Caco-2 (cell line): ENCODE data around the gene ABCB11. TPM values are rescaled to one million over a fixed set of nuclear protein-coding genes. Genes with fewer than 3 reads are reported as not detected.

Experiments used
- BruUV-seq: library from RNA; stranded (reverse); fragments of 400-500 nt; replicated peaks from 2 replicates; lab custom pipeline; 2021; lab: Mats Ljungman, UMichigan
- CTCF ChIA-PET: fragments of 300-600 bp; sonication (Branson Sonifier 250); formaldehyde crosslinking; loops from one replicate; lab custom pipeline; 2022; ENCODE audit warnings: antibody characterized with exemption; lab: Charles Lee
- POLR2A ChIA-PET: fragments of 300-600 bp; sonication (Branson Sonifier 250); formaldehyde crosslinking; loops from one replicate; lab custom pipeline; 2022; ENCODE audit warnings: antibody characterized with exemption; lab: Charles Lee
- DNase-seq, 2 experiments: peaks; one replicate each; pipeline versions ENCODE4 v3.0.0 to v3.0.0-alpha.2; 2020 to 2022
- H3K27me3 ChIP-seq: replicated peaks from 2 replicates; pipeline ENCODE4 v1.6.0; 2011; ENCODE audit warnings: low read length; ENCODE audit not compliant: control insufficient read depth, insufficient read depth
- H3K36me3 ChIP-seq: 2 replicates; pipeline ENCODE4 v1.5.1; 2011; ENCODE audit warnings: low read length; ENCODE audit not compliant: control insufficient read depth, insufficient read depth
- H3K4me1 ChIP-seq: fragments of 250-450 bp; sonication (Bioruptor Pico); 2 replicates; pipeline ENCODE4 v1.5.1; 2020; ENCODE audit warnings: mild to moderate bottlenecking
- H3K4me3 ChIP-seq: 2 replicates; pipeline ENCODE4 v1.5.1; 2011; ENCODE audit warnings: low read depth, mild to moderate bottlenecking, control low read depth, low read length
- H3K9me3 ChIP-seq: fragments of 250-450 bp; sonication (Bioruptor Pico); 2 replicates; pipeline ENCODE4 v1.5.1; 2020; ENCODE audit warnings: mild to moderate bottlenecking, moderate library complexity
- H3K27ac Mint-ChIP-seq: one replicate; pipeline ENCODE4 v1.8.0; 2022; ENCODE audit warnings: mixed read lengths; ENCODE audit not compliant: unreplicated experiment
- H3K27me3 Mint-ChIP-seq: one replicate; pipeline ENCODE4 v1.8.0; 2022; ENCODE audit warnings: mixed read lengths; ENCODE audit not compliant: insufficient read depth, unreplicated experiment
- H3K36me3 Mint-ChIP-seq: one replicate; pipeline ENCODE4 v1.8.0; 2022; ENCODE audit warnings: mild to moderate bottlenecking, mixed read lengths; ENCODE audit not compliant: insufficient read depth, unreplicated experiment
- H3K4me1 Mint-ChIP-seq: one replicate; pipeline ENCODE4 v1.8.0; 2022; ENCODE audit warnings: low read depth, mixed read lengths; ENCODE audit not compliant: unreplicated experiment
- H3K4me3 Mint-ChIP-seq: one replicate; pipeline ENCODE4 v1.8.0; 2022; ENCODE audit warnings: mild to moderate bottlenecking, moderate library complexity, mixed read lengths; ENCODE audit not compliant: unreplicated experiment
- H3K9me3 Mint-ChIP-seq: one replicate; pipeline ENCODE4 v1.8.0; 2022; ENCODE audit warnings: mixed read lengths; ENCODE audit not compliant: unreplicated experiment
- CTCF ChIP-seq, 2 experiments: fragments of 200-600 bp in 1 of 2; IDR thresholded peaks; 1 replicate in 1 of 2; 2 replicates in 1 of 2; pipeline versions ENCODE4 v1.5.1 to v1.8.0; 2011 to 2022; ENCODE audit warnings: antibody characterized with exemption in 1 of 2, control low read depth in 1 of 2, inconsistent platforms in 1 of 2, low read depth in 1 of 2, low read length in 1 of 2, mild to moderate bottlenecking in 1 of 2, moderate library complexity in 1 of 2; ENCODE audit not compliant: insufficient read depth in 1 of 2, severe bottlenecking in 1 of 2, unreplicated experiment in 1 of 2
- intact Hi-C: fragments of 100-400 bp; cut with micrococcal nuclease; formaldehyde crosslinking; loops from one replicate; pipeline ENCODE4 v1.10.0; 2022; ENCODE audit not compliant: unreplicated experiment
- total RNA-seq: library from RNA; stranded (reverse); gene quantifications from 2 replicates; pipeline ENCODE4 v1.2.3, GENCODE V29; 2022

Gene ABCB11
- total RNA-seq, 1 experiment from 2014 or later: not detected

DNA sequence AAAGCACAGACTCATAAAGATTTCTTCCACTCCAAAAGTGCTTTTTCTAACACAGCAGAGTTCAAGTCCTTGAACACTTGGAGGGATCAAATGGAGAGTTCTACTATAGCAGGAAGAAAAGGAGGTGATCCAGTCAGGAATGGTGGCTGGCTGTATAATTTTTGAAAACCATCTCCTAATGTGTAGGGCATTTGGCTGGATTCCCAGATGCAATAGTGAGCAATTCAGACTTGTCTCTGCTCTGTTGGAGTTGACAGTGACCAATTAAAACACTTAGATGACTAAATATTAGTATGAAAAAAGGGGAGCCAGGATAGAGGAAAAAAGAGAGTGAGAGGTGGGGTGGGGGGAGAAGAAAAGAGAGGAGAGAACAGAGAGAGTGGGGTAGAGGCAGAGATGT lies 135.4 kb downstream of the ABCB11 start:
- Mint-ChIP-seq H3K27ac (no peak overlapping the region), H3K9me3 (no peaks in the 10 kb centered on the region), H3K27me3 (peaks cover 21% of the 10 kb centered on the region), H3K4me1 (no peaks in the 10 kb centered on the region), H3K4me3 (no peak overlapping the region), H3K36me3 (no peaks in the 10 kb centered on the region)
- Histone ChIP-seq H3K36me3 (no peaks in the 10 kb centered on the region), H3K9me3 (no peaks in the 10 kb centered on the region), H3K27me3 (no peaks in the 10 kb centered on the region; the same call in 1 of the 2 replicates), H3K4me1 (no peaks in the 10 kb centered on the region; the same call in 1 of the 2 replicates), H3K4me3 (no peak overlapping the region)
- no TSS peak for BruUV-seq
- intact Hi-C loops: no loop called here
- POLR2A ChIA-PET: no interaction called here
- no peak for TF ChIP-seq CTCF (IDR thresholded peaks at IDR 0.05; ENCODE audit: insufficient read depth in 1 of 2, low read depth in 1 of 2, low read length in 1 of 2, severe bottlenecking in 1 of 2, unreplicated experiment in 1 of 2)
- no peak for DNase-seq
- CTCF ChIA-PET: no interaction called here

GRCh38 chr2:168894720-168895119 lies 136.4 kb downstream of the ABCB11 start:
- ChIA-PET POLR2A (no interaction called here), CTCF (no interaction called here)
- TF ChIP-seq CTCF (IDR thresholded peaks at IDR 0.05; ENCODE audit: insufficient read depth in 1 of 2, low read depth in 1 of 2, low read length in 1 of 2, severe bottlenecking in 1 of 2, unreplicated experiment in 1 of 2): no peak
- Histone ChIP-seq H3K36me3 (no peaks in the 10 kb centered on the region), H3K4me3 (no peak overlapping the region), H3K27me3 (no peaks in the 10 kb centered on the region; the same call in 1 of the 2 replicates), H3K9me3 (no peaks in the 10 kb centered on the region), H3K4me1 (no peaks in the 10 kb centered on the region; the same call in 1 of the 2 replicates)
- Mint-ChIP-seq H3K4me1 (no peaks in the 10 kb centered on the region), H3K9me3 (no peaks in the 10 kb centered on the region), H3K4me3 (no peak overlapping the region), H3K27me3 (peaks cover 21% of the 10 kb centered on the region), H3K27ac (no peak overlapping the region), H3K36me3 (peaks cover 7% of the 10 kb centered on the region)
- BruUV-seq: no TSS peak
- intact Hi-C loops: no loop called here
- DNase-seq: no peak

DNA sequence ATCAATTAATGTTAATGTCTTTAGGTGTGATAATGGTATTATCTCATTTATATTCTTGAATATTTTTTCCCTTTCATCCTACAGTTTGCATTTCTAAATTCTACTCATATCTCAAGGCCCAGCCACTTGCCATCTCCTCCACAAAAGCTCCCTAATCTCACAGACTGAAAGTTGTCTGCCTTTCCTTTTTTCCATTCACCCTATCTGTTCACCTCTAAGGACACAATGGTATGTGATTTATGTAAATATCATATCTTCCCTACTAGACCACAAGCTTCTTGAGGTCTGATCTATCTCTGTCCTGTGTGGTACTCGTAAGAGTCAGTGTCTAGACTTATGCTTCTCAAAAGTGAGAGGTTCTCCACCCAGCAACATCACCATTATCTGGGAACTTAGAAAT lies 137.0 kb downstream of the ABCB11 start:
- POLR2A ChIA-PET: no interaction called here
- BruUV-seq: no TSS peak

More for the DNA sequence above, 137.0 kb downstream of the ABCB11 start:
- H3K4me1 ChIP-seq: no peaks in the 10 kb centered on the region; the same call in 1 of the 2 replicates
- H3K36me3 Mint-ChIP-seq: peaks cover 7% of the 10 kb centered on the region
- H3K9me3 Mint-ChIP-seq: no peaks in the 10 kb centered on the region
- H3K36me3 ChIP-seq: no peaks in the 10 kb centered on the region
- intact Hi-C loops: no loop called here
- H3K27me3 Mint-ChIP-seq: peaks cover 19% of the 10 kb centered on the region
- no peak overlapping the region for H3K4me3 ChIP-seq
- H3K27ac Mint-ChIP-seq: no peak overlapping the region
- H3K9me3 ChIP-seq: no peaks in the 10 kb centered on the region
- no peak overlapping the region for H3K4me3 Mint-ChIP-seq
- CTCF ChIA-PET: no interaction called here
- H3K27me3 ChIP-seq: no peaks in the 10 kb centered on the region; the same call in 1 of the 2 replicates
- no peak for DNase-seq
- TF ChIP-seq CTCF (IDR thresholded peaks at IDR 0.05; ENCODE audit: insufficient read depth in 1 of 2, low read depth in 1 of 2, low read length in 1 of 2, severe bottlenecking in 1 of 2, unreplicated experiment in 1 of 2): no peak
- H3K4me1 Mint-ChIP-seq: no peaks in the 10 kb centered on the region
